ENCODE results near the gene PTPRG.

DNA sequence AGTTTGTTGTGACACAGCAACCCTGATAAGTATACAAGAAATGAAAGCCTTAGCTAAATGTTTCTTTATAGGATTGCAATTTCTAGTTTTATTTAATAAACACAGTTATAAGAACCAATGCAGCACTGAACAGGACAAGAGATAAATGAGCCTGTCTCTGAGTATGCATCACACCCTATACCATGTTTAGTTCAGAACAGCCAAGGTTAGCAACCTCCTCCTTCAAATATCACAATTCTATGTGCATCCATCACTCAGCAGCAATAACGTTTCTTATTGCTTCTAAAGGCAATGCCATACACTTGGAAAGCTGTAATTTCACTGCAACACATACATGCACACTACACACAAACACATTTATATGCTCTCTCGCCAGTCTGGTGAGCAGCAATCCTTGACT lies 280.6 kb downstream of the PTPRG start:
- TF ChIP-seq POLR2AphosphoS5 (IDR thresholded peaks at IDR 0.05; ENCODE audit: low read depth, low read length) = no peak
- TF ChIP-seq POLR2A (IDR thresholded peaks at IDR 0.05; ENCODE audit: low read depth, low read length) = no peak
